D721Med (cell line): ENCODE results near the gene ATP6V1G3.

Experiments
- DNase-seq: peaks from one replicate; pipeline ENCODE4 v3.0.0; 2011; ENCODE audit warnings: low spot score; ENCODE audit not compliant: insufficient read length
- FAIRE-seq: peaks from 2 replicates; lab custom pipeline; 2011; peaks lifted over from hg19 to GRCh38; lab: Jason Lieb, UNC
- TF ChIP-seq, protein P1 (sequence below): IDR thresholded peaks from 2 replicates; pipeline ENCODE4 v1.5.1; 2012; ENCODE audit warnings: mild to moderate bottlenecking, control low read depth; ENCODE audit not compliant: insufficient read depth; ENCODE audit errors: missing control alignments

ATP6V1G3 gene

DNA sequence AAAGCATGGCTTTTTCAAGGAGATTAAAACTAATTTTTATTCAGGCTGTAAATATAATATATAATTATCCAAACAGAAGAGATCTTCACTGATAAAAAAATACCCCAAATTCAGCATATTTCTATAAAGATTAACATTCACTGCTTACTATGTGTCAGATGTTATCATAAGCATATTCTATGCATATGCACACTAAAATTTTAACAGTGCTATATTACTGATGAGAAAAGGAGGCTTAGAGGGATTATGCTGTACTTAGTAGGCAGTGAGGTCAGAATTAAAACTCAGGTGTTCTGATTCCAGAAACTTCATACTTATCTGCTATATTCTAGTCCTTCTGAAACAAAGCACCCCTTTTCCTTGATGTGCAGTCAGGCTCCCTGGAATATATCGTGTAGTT is 33.8 kb upstream of the ATP6V1G3 start:
- FAIRE-seq (peak; percentile 98), DNase-seq (no peak)
- TF ChIP-seq, protein P1, sequence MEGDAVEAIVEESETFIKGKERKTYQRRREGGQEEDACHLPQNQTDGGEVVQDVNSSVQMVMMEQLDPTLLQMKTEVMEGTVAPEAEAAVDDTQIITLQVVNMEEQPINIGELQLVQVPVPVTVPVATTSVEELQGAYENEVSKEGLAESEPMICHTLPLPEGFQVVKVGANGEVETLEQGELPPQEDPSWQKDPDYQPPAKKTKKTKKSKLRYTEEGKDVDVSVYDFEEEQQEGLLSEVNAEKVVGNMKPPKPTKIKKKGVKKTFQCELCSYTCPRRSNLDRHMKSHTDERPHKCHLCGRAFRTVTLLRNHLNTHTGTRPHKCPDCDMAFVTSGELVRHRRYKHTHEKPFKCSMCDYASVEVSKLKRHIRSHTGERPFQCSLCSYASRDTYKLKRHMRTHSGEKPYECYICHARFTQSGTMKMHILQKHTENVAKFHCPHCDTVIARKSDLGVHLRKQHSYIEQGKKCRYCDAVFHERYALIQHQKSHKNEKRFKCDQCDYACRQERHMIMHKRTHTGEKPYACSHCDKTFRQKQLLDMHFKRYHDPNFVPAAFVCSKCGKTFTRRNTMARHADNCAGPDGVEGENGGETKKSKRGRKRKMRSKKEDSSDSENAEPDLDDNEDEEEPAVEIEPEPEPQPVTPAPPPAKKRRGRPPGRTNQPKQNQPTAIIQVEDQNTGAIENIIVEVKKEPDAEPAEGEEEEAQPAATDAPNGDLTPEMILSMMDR = no peak

DNA sequence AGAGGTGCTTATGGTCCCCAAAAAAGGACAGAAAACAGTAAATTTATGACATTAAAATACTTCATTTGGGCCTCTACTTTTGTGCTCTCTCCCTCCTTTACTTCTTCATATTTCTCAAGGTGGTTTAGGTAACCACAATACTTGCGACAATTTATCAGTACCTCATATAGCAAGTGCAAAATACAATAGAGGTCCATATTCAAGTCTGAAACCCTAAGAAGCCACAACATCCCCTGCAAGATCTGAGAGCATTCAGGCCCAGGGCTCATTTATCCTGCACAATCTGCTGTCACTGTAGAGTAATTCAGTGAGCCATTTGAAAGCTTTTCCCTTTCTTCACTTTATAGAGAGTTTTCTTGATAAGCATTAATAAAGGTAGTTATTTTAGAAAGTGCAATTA is 24.2 kb upstream of the ATP6V1G3 start:
- FAIRE-seq = no peak
- no peak for DNase-seq
- TF ChIP-seq, protein P1 = no peak

DNA sequence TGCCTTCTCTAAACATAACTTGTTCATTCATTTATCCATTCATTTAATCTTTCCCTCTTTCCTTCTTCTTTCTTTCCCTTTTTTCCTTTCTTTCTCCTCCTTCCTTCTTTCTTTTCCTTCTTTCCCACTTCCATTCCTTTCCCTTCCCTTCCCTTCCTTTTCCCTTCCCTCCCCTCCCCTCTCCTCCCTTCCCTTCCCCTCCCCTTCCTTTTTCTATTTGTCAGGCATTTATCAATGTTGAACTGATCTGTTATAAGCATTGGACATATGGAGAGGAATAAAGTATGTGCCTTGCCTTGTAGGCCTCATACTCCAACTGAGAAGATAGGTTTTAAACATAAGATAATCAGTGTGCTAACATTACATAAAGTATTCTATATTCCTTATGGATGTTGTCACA is 23.7 kb upstream of the ATP6V1G3 start:
- DNase-seq = no peak
- FAIRE-seq = no peak
- TF ChIP-seq, protein P1 = no peak

DNA sequence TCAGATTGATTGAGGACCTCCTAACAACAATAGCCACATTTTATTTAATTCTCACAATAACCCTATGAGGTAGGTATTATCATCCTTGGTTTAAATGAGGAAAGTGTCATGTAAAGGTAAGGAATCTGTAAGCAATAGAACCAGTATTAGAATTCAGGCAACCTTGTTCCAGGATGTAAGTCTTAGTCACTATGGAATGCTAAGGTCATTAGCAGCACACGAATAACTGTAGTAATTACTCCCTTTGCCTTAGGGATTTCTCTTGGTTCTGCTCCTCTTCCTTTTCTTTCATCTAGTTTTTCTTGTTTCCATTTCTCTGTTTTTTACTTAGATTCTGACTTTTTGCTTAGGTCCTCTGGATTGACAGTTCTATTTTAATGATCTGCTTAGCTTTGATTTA is 23.1 kb upstream of the ATP6V1G3 start:
- TF ChIP-seq, protein P1 = no peak
- DNase-seq = no peak
- peak; percentile 94 for FAIRE-seq

DNA sequence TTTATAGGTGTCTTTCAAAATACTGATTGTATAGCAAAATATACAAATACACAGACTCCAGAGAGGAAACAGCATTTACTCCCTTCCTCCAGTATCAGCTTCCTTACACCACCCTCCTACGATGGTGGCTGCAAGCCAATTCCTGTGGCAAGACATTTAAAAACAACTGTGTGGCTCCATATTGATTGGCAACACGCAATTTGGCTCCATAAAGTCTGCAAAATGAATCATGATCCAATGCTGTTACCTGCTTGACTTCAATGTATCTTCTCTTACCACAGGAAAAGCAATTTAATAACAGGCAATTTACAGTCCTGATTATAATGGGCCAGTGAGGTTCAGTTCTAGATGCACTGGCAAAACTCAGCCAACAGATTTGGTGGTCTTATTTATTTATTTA is 19.7 kb upstream of the ATP6V1G3 start:
- FAIRE-seq = peak; percentile 74
- DNase-seq = no peak
- TF ChIP-seq, protein P1 = no peak

DNA sequence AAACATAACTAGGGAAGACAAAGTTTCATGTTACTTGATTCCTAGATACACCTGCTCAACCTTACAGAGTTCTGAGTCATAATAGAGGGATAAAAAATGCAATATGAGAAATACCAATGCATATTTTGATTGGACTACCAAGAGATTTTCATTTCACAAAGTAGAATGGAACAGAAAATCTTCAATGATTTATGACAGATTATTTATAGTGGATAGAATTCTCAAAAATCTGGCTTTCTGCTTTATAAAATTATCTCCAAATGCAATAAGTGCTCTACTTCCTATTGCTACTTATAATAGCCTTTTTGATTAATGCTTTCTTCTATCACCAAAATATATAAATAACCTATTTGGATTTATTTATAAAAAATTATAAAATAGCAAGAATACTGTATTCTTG is 18.9 kb upstream of the ATP6V1G3 start:
- TF ChIP-seq, protein P1 = no peak
- FAIRE-seq = peak; percentile 75
- DNase-seq = no peak

DNA sequence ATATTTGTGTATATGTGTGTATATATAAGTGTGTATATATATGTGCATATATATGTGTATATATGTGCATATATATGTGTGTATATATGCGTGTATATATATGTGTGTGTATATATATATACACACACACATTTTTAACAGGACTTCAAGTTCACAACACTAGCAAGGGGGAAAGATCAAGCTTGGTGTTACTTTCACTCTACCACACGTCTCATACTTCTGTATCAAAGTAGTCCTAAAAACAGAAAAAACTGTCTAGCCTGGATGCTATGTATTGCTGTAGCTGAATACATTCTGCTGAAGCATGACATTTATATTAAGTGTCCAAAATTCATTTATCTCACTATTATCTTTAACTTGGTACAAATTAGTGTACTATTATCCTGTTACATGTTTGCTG is 17.9 kb upstream of the ATP6V1G3 start:
- no peak for FAIRE-seq
- TF ChIP-seq, protein P1 = no peak

More for the DNA sequence above, 17.9 kb upstream of the ATP6V1G3 start:
- no peak for DNase-seq
